Measurements from ENCODE around the gene CAMKMT.

The CAMKMT gene

DNA sequence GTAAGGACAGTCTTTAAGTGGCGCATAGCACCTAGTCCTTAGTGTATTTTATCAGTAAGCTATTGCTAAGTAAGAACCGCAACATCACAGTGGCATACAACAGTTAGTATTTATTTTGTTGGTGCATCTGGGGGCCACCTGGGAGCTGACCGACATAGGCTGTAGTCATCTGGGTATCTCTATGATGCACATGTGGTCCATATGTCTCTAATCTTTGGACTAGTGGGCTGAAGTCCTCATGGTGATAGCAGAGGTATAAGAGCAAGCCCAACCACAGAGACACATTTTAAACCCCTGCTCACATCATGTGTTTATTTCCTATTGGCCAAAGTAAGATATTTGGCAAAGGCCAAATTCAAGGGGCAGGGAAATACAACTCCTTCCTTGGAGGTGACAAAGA, 2.9 kb downstream of the CAMKMT start:
- Histone ChIP-seq H3K4me3 (ENCODE audit: low read length) (no peak overlapping the region), H3K9me3 (replicated peaks; ENCODE audit: insufficient read depth, low read length) (no peaks in the 10 kb centered on the region), H3K4me2 (ENCODE audit: low read depth, low read length) (no peak overlapping the region), H3K9me2 (replicated peaks; ENCODE audit: insufficient read depth, low read length) (no peaks in the 10 kb centered on the region), H3K36me3 (replicated peaks; ENCODE audit: insufficient read depth, low read length) (no peaks in the 10 kb centered on the region), H3K79me2 (ENCODE audit: low read length) (peaks cover 57% of the 10 kb centered on the region), H3K9ac (ENCODE audit: low read length) (no peak overlapping the region), H3F3A (ENCODE audit: insufficient read depth, low read length) (peaks cover 10% of the 10 kb centered on the region), H3K27me3 (replicated peaks; ENCODE audit: insufficient read depth, low read length) (no peaks in the 10 kb centered on the region), H2AFZ (ENCODE audit: low read length) (no peak overlapping the region), H4K20me1 (ENCODE audit: insufficient read depth, low read length) (no peaks in the 10 kb centered on the region), H3K4me1 (ENCODE audit: low read length) (peaks cover 12% of the 10 kb centered on the region; the same call in 1 of the 2 replicates), H3K27ac (ENCODE audit: low read length) (no peak overlapping the region)
- TF ChIP-seq CTCF (IDR thresholded peaks at IDR 0.05; ENCODE audit: low read length) (no peak), EZH2phosphoT487 (IDR thresholded peaks at IDR 0.05; ENCODE audit: low read length) (no peak), EZH2 (optimal IDR thresholded peaks at IDR 0.05; ENCODE audit: low read depth, low read length) (no peak)
- no peak for DNase-seq

DNA sequence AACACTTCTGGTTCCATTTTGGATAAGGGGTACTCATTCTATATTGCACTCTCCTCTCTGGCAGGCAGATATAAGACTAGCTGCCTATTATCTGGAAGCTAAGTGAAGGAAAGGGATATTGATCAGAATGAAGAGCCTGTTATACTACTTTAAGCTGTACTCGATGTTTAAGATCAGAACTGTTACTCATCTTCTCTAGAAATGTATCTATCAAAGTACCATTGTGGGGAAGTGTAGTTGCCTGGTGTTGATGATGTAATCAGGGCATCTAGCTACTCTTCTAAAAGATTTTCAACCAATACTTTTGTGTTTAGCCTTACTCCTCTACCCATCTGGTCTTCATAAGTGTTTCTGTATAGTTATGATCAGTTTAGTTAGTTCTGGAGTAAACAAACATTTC, 5.8 kb downstream of the CAMKMT start:
- no peak for TF ChIP-seq EZH2 (optimal IDR thresholded peaks at IDR 0.05; ENCODE audit: low read depth, low read length)
- TF ChIP-seq EZH2phosphoT487 (IDR thresholded peaks at IDR 0.05; ENCODE audit: low read length), result no peak
- TF ChIP-seq CTCF (IDR thresholded peaks at IDR 0.05; ENCODE audit: low read length), result no peak
- Histone ChIP-seq H3K4me2 (ENCODE audit: low read depth, low read length) (no peak overlapping the region), H3K36me3 (replicated peaks; ENCODE audit: insufficient read depth, low read length) (no peaks in the 10 kb centered on the region), H3K4me3 (ENCODE audit: low read length) (no peak overlapping the region), H3K9me3 (replicated peaks; ENCODE audit: insufficient read depth, low read length) (no peaks in the 10 kb centered on the region), H4K20me1 (ENCODE audit: insufficient read depth, low read length) (no peaks in the 10 kb centered on the region), H3F3A (ENCODE audit: insufficient read depth, low read length) (peaks cover 4% of the 10 kb centered on the region), H3K79me2 (ENCODE audit: low read length) (peaks cover 46% of the 10 kb centered on the region), H3K27ac (ENCODE audit: low read length) (no peak overlapping the region), H3K27me3 (replicated peaks; ENCODE audit: insufficient read depth, low read length) (no peaks in the 10 kb centered on the region), H3K4me1 (ENCODE audit: low read length) (peaks cover 4% of the 10 kb centered on the region; the same call in 1 of the 2 replicates), H2AFZ (ENCODE audit: low read length) (no peak overlapping the region), H3K9ac (ENCODE audit: low read length) (no peak overlapping the region), H3K9me2 (replicated peaks; ENCODE audit: insufficient read depth, low read length) (no peaks in the 10 kb centered on the region)
- no peak for DNase-seq

DNA sequence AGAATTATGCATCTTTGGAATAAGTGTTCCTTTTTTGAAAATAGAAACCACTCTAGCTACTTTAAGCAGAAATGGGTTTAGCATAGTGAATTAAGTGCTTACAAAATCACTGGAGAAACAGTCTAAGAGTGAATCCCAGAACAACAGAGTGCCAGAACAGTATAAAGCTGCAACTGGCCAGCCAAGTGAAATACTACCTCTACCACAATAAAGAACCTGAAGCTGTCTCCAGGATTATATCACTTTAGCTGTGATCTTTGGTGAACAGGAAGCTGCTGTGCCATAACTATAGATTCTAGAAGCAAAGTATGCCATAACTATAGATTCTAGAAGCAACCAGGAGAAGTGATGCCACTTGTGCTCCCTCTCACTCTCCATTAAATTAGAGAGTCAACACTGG, 7.6 kb downstream of the CAMKMT start:
- no peak overlapping the region for H3K27ac ChIP-seq (ENCODE audit: low read length)
- H4K20me1 ChIP-seq (ENCODE audit: insufficient read depth, low read length), result no peaks in the 10 kb centered on the region
- H3K9ac ChIP-seq (ENCODE audit: low read length), result no peak overlapping the region
- H3K9me2 ChIP-seq (replicated peaks; ENCODE audit: insufficient read depth, low read length), result no peaks in the 10 kb centered on the region
- H3K36me3 ChIP-seq (replicated peaks; ENCODE audit: insufficient read depth, low read length), result no peaks in the 10 kb centered on the region
- peaks cover 4% of the 10 kb centered on the region; the same call in 1 of the 2 replicates for H3F3A ChIP-seq (ENCODE audit: insufficient read depth, low read length)
- H3K4me1 ChIP-seq (ENCODE audit: low read length), result peaks cover 4% of the 10 kb centered on the region; the same call in 1 of the 2 replicates
- no peak for TF ChIP-seq CTCF (IDR thresholded peaks at IDR 0.05; ENCODE audit: low read length)
- no peak for TF ChIP-seq EZH2 (optimal IDR thresholded peaks at IDR 0.05; ENCODE audit: low read depth, low read length)
- no peak for TF ChIP-seq EZH2phosphoT487 (IDR thresholded peaks at IDR 0.05; ENCODE audit: low read length)
- H3K4me2 ChIP-seq (ENCODE audit: low read depth, low read length), result no peak overlapping the region
- no peak overlapping the region for H3K4me3 ChIP-seq (ENCODE audit: low read length)
- no peak for DNase-seq
- H3K79me2 ChIP-seq (ENCODE audit: low read length), result peaks cover 30% of the 10 kb centered on the region
- H3K9me3 ChIP-seq (replicated peaks; ENCODE audit: insufficient read depth, low read length), result no peaks in the 10 kb centered on the region
- H2AFZ ChIP-seq (ENCODE audit: low read length), result no peak overlapping the region
- H3K27me3 ChIP-seq (replicated peaks; ENCODE audit: insufficient read depth, low read length), result no peaks in the 10 kb centered on the region
